ENCODE results near the gene PRXL2C. TPM values are rescaled to one million over a fixed set of nuclear protein-coding genes. Genes with fewer than 3 reads are reported as not detected.

PRXL2C gene
- total RNA-seq, 1 donor from 2014 or later: 12.6 TPM

- no peak overlapping the region for H3K4me3 ChIP-seq (ENCODE audit: low read depth, low read length)
- DNase-seq (ENCODE audit: low read depth): no peak
- no peak for TF ChIP-seq CTCF (conservative IDR thresholded peaks at IDR 0.05; ENCODE audit: low read depth, low read length)
Measured at GRCh38 chr9:96621618-96622017, 33.5 kb downstream of the PRXL2C start.

- no peak overlapping the region for H3K4me3 ChIP-seq (ENCODE audit: low read depth, low read length)
- no peak for DNase-seq (ENCODE audit: low read depth)
- TF ChIP-seq CTCF (conservative IDR thresholded peaks at IDR 0.05; ENCODE audit: low read depth, low read length): no peak
Measured at GRCh38 chr9:96620832-96621269, 34.3 kb downstream of the PRXL2C start.

GRCh38 chr9:96620181-96620514 lies 35.0 kb downstream of the PRXL2C start:
- DNase-seq (ENCODE audit: low read depth): no peak
- TF ChIP-seq CTCF (conservative IDR thresholded peaks at IDR 0.05; ENCODE audit: low read depth, low read length): no peak
- peak overlapping the region; percentile 54 for H3K4me3 ChIP-seq (ENCODE audit: low read depth, low read length)

GRCh38 chr9:96619491-96620180 lies 35.5 kb downstream of the PRXL2C start, which contains the start of gene CDC14B:
CDC14B (minus strand) TSS chr9:96619843; CDS start chr9:96619378, 465 bp downstream.
- peak within 1 kb of the TSS; percentile 72 for H3K4me3 ChIP-seq (ENCODE audit: low read depth, low read length)
- TF ChIP-seq CTCF (conservative IDR thresholded peaks at IDR 0.05; ENCODE audit: low read depth, low read length): no peak
- no peak for DNase-seq (ENCODE audit: low read depth)

- no peak for DNase-seq (ENCODE audit: low read depth)
- no peak for TF ChIP-seq CTCF (conservative IDR thresholded peaks at IDR 0.05; ENCODE audit: low read depth, low read length)
- peak overlapping the region; percentile 72 for H3K4me3 ChIP-seq (ENCODE audit: low read depth, low read length)
Measured at GRCh38 chr9:96619124-96619465, 36.0 kb downstream of the PRXL2C start.

GRCh38 chr9:96618209-96619123 lies 36.7 kb downstream of the PRXL2C start:
- DNase-seq (ENCODE audit: low read depth): no peak
- H3K4me3 ChIP-seq (ENCODE audit: low read depth, low read length): peak overlapping the region; percentile 72
- no peak for TF ChIP-seq CTCF (conservative IDR thresholded peaks at IDR 0.05; ENCODE audit: low read depth, low read length)

Measured in epithelial cell of proximal tubule (primary cell).